Measurements from ENCODE around the gene CCM2. TPM values are rescaled to one million over a fixed set of nuclear protein-coding genes. Genes with fewer than 3 reads are reported as not detected.
A peak's percentile ranks its signal among the peaks of the same experiment; 100 is the strongest.

The CCM2 gene
- total RNA-seq, 1 donor from 2014 or later: 33.8 TPM

- no peak within 1 kb of the TSS for H3K27ac Mint-ChIP-seq
- DNase-seq (ENCODE audit: extremely low spot score, unreplicated experiment): no peak
These were observed 88.9 kb downstream of the CCM2 start, which contains the start of gene NACAD for GRCh38 chr7:45088821-45089340. Gene NACAD (minus strand): TSS chr7:45088969. CDS start chr7:45088894, 75 bp downstream.

DNA sequence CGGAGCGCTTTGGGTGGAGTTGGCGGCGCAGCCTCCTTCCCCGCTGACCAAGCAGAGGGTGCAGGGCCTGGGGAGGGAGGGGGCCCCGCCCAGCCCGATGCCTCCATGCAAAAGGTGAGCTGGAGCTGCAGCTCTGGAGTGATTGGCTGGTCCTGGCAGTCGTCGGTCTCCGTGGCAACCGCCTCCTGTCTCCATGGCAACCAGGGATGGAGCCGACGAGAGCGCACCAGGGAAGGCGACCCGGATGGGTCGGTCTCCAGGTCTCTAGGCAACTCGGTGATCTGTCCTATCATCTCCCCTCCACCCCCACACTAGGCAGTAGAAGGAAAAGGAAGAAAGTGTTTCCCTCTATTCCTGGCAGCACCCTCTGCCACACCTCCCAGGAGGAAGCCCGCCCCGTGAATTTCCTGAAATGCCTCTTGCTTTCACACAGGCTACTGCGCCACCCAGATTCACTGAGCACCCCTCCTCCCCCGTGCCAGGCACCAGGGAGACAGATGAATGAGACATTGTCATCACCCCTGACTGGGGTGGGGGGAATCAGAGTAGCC is 89.4 kb downstream of the CCM2 start:
- TF ChIP-seq, protein P1, sequence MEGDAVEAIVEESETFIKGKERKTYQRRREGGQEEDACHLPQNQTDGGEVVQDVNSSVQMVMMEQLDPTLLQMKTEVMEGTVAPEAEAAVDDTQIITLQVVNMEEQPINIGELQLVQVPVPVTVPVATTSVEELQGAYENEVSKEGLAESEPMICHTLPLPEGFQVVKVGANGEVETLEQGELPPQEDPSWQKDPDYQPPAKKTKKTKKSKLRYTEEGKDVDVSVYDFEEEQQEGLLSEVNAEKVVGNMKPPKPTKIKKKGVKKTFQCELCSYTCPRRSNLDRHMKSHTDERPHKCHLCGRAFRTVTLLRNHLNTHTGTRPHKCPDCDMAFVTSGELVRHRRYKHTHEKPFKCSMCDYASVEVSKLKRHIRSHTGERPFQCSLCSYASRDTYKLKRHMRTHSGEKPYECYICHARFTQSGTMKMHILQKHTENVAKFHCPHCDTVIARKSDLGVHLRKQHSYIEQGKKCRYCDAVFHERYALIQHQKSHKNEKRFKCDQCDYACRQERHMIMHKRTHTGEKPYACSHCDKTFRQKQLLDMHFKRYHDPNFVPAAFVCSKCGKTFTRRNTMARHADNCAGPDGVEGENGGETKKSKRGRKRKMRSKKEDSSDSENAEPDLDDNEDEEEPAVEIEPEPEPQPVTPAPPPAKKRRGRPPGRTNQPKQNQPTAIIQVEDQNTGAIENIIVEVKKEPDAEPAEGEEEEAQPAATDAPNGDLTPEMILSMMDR (conservative IDR thresholded peaks at IDR 0.05): no peak

More at GRCh38 chr7:45088821-45089340, 88.9 kb downstream of the CCM2 start, which contains the start of gene NACAD:
- H3K27me3 Mint-ChIP-seq: peaks cover 9% of the 10 kb centered on the region
- TF ChIP-seq, protein P1 (conservative IDR thresholded peaks at IDR 0.05): no peak
- no peaks in the 10 kb centered on the region for H3K9me3 Mint-ChIP-seq
- no peaks in the 10 kb centered on the region for H3K36me3 Mint-ChIP-seq
- H3K4me1 Mint-ChIP-seq (ENCODE audit: unreplicated experiment): no peaks in the 10 kb centered on the region
- peak within 1 kb of the TSS; percentile 85 for H3K4me3 Mint-ChIP-seq

GRCh38 chr7:45092100-45092930 is 92.3 kb downstream of the CCM2 start:
- H3K9me3 Mint-ChIP-seq: no peaks in the 10 kb centered on the region
- H3K27ac Mint-ChIP-seq: no peak overlapping the region
- no peaks in the 10 kb centered on the region for H3K36me3 Mint-ChIP-seq
- no peak for DNase-seq (ENCODE audit: extremely low spot score, unreplicated experiment)
- H3K27me3 Mint-ChIP-seq: peaks cover 9% of the 10 kb centered on the region
- TF ChIP-seq, protein P1 (conservative IDR thresholded peaks at IDR 0.05): no peak
- H3K4me3 Mint-ChIP-seq: no peak overlapping the region
- H3K4me1 Mint-ChIP-seq (ENCODE audit: unreplicated experiment): no peaks in the 10 kb centered on the region

More for the DNA sequence above, 89.4 kb downstream of the CCM2 start:
- no peaks in the 10 kb centered on the region for H3K9me3 Mint-ChIP-seq
- H3K27ac Mint-ChIP-seq: no peak overlapping the region
- H3K4me1 Mint-ChIP-seq (ENCODE audit: unreplicated experiment): no peaks in the 10 kb centered on the region
- no peak for DNase-seq (ENCODE audit: extremely low spot score, unreplicated experiment)
- no peaks in the 10 kb centered on the region for H3K36me3 Mint-ChIP-seq
- H3K4me3 Mint-ChIP-seq: peak overlapping the region; percentile 85
- H3K27me3 Mint-ChIP-seq: peaks cover 9% of the 10 kb centered on the region

DNA sequence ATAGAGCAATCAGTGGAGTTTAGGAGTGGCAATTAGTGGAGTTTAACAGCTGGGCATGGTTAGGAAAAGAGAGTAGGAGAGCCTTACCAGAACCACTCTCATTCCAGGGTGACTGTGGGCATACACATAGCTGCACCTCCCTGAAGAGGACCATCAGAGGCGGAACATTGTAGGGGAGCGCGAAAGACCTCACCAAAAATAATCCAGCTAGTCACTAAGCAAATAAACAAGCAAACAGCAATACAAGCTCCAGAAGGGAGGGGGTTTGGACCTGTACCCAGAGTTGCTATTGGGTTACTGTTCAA is 92.9 kb downstream of the CCM2 start:
- H3K4me1 Mint-ChIP-seq (ENCODE audit: unreplicated experiment): no peaks in the 10 kb centered on the region
- H3K27me3 Mint-ChIP-seq: peaks cover 9% of the 10 kb centered on the region
- TF ChIP-seq, protein P1 (conservative IDR thresholded peaks at IDR 0.05): no peak
- H3K9me3 Mint-ChIP-seq: no peaks in the 10 kb centered on the region
- H3K4me3 Mint-ChIP-seq: no peak overlapping the region
- no peak overlapping the region for H3K27ac Mint-ChIP-seq
- H3K36me3 Mint-ChIP-seq: no peaks in the 10 kb centered on the region
- DNase-seq (ENCODE audit: extremely low spot score, unreplicated experiment): no peak

DNA sequence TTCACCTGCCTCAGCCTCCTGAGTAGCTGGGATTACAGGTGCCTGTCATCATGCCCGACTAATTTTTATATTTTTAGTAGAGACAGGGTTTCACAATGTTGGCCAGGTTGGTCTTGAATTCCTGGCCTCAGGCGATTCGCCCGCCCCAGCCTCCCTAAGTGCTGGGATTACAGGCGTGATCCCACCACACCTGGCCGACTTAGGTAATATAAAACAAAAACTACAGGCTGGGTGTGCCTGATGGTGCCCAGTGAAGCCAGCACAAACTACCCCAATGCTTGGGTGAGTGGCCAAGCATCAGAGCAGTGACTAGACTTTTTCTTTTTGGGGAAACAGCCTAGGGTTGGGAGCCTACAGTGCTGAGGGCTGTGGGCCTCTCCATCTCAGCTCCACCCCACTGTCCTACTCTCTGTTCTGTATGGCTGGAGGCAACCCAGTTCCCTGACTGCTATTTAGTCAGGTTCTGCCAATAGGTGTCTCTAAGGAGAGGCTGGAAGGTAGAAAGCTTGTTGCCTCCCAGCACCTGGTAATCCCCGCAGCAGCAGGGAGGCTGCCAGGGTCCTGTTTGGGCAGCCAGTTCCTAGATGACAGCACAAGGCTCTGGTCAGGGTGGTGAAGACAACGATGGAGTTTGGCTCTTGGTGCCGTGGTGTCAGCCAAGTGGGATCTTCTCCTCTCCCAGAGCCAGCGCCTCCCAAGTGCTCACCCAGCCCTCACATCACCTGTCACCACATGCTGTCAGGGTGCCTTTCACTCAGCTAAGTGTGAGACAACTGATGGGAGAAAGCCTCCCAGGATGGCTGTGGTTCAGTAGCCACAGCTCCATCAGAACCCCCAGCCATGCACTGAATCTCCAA is 99.2 kb downstream of the CCM2 start:
- H3K36me3 Mint-ChIP-seq: peaks cover 5% of the 10 kb centered on the region

More for the DNA sequence above, 99.2 kb downstream of the CCM2 start:
- H3K9me3 Mint-ChIP-seq: no peaks in the 10 kb centered on the region
- DNase-seq (ENCODE audit: extremely low spot score, unreplicated experiment): no peak
- no peak overlapping the region for H3K4me3 Mint-ChIP-seq
- H3K27ac Mint-ChIP-seq: no peak overlapping the region
- TF ChIP-seq, protein P1 (conservative IDR thresholded peaks at IDR 0.05): no peak
- H3K27me3 Mint-ChIP-seq: no peaks in the 10 kb centered on the region
- H3K4me1 Mint-ChIP-seq (ENCODE audit: unreplicated experiment): no peaks in the 10 kb centered on the region

Data from type B pancreatic cell (in vitro differentiated cells).